ENCODE results near the gene SNX9.
A peak's percentile ranks its signal among the peaks of the same experiment; 100 is the strongest.

Gene SNX9

DNA sequence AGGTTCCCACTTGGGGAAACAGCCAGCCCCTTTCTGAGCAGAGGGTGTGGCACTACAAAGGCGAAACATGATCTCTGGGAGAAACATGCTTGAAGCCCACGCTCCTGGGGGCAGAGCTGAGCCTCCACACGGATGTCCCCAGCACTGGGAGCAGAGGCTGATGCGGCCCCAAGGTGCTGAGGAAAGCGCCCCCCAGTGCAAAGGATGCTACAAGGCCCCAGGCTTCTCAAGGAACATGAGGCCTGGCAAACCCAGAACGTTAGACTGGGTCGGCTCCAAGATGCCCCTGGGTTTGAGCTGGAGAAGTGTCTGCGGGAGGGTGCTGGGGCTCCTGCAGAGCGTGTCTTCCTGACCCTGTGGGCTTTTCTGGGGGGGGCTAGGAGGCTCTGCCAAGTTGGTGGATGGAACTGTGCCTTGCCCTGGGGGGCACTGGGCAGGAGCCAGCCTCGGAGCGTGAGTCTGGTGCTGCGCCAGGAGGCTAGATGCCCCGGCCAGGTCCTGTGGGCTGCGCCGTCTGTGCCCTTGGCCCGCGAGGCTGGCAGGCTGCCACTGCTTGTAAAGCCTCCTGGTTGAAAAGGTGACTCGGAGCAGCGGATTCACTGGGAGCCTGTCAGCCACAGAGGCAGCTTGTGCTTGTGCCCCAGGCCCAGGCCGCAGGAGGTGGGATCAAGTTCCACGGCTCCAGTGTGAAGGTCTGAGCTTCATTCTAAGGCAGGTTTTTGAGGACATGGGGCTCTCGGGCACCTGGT, 166.7 kb downstream of the SNX9 start:
- Mint-ChIP-seq H3K4me3 (no peak overlapping the region), H3K4me1 (peaks cover 68% of the 10 kb centered on the region), H3K27ac (peak overlapping the region in 2 of 3 experiments; percentile 63 to 69), H3K36me3 (ENCODE audit: low read depth) (peaks cover 3% of the 10 kb centered on the region), H3K27me3 (ENCODE audit: low read depth) (no peaks in the 10 kb centered on the region), H3K9me3 (no peaks in the 10 kb centered on the region)
- TF ChIP-seq, protein P1, sequence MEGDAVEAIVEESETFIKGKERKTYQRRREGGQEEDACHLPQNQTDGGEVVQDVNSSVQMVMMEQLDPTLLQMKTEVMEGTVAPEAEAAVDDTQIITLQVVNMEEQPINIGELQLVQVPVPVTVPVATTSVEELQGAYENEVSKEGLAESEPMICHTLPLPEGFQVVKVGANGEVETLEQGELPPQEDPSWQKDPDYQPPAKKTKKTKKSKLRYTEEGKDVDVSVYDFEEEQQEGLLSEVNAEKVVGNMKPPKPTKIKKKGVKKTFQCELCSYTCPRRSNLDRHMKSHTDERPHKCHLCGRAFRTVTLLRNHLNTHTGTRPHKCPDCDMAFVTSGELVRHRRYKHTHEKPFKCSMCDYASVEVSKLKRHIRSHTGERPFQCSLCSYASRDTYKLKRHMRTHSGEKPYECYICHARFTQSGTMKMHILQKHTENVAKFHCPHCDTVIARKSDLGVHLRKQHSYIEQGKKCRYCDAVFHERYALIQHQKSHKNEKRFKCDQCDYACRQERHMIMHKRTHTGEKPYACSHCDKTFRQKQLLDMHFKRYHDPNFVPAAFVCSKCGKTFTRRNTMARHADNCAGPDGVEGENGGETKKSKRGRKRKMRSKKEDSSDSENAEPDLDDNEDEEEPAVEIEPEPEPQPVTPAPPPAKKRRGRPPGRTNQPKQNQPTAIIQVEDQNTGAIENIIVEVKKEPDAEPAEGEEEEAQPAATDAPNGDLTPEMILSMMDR (IDR thresholded peaks at IDR 0.05; ENCODE audit: unreplicated experiment in 3 of 3), result no peak

DNA sequence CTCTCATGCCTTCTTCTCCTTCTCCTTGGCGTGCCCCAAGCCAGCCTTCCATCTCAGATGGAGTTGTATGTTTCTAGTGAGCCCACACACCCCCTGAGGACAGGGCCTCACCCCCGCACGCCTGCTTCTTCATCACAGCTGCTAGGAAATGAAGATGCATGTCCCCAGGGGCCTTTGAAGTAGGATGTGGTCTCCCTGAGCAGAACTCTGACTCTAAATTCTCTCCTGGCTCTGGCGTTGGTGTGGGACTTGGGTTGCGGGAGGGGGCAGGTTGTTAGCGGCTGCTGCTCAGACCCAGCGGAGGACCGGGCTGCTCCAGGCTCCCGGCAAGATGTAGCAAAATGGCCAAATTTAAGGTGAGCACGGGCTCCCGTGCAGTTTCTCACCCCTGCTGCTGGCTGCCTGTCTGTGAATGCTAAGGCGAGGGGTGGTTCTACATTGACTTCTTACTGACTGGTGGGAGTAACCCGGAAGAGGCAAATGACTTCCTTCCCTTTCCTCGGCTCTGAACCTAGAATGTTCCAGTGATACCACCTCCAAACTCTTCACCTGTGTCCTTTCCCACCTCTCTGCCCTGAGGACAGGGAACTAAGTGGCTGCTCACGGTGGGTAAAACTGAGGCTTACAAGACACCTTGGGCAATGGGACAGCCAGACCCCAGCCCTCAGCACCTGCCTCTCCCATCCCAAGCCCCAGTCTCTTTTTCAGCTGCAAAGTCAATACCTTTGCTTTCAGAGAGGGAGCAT, 167.4 kb downstream of the SNX9 start:
- TF ChIP-seq, protein P1 (IDR thresholded peaks at IDR 0.05; ENCODE audit: unreplicated experiment in 3 of 3), result no peak
- H3K9me3 Mint-ChIP-seq, result no peaks in the 10 kb centered on the region
- peaks cover 3% of the 10 kb centered on the region for H3K36me3 Mint-ChIP-seq (ENCODE audit: low read depth)

DNA sequence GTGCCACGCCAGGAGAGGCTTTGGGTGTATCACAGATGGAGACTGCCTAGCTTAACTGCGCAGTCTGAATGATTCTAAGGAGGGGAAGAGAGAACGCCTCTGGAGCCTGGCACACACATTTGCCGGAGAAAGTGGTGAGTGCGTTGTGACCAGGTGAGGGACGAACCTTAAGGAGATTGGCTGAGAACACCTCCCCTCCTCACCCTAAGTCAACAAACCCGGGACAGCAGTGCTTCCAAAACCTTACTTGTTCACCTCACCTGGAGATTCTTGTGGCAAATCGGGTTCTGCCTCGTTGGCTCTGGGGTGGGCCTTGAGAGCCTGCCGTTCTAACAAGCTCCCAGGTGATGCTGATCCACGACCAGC, 168.0 kb downstream of the SNX9 start:
- Mint-ChIP-seq H3K9me3 (no peaks in the 10 kb centered on the region), H3K27ac (peak overlapping the region in 2 of 3 experiments; percentile 41 to 60), H3K4me3 (no peak overlapping the region), H3K36me3 (ENCODE audit: low read depth) (peaks cover 3% of the 10 kb centered on the region), H3K4me1 (peaks cover 64% of the 10 kb centered on the region), H3K27me3 (ENCODE audit: low read depth) (no peaks in the 10 kb centered on the region)
- TF ChIP-seq, protein P1 (IDR thresholded peaks at IDR 0.05; ENCODE audit: unreplicated experiment in 3 of 3), result no peak

More for the DNA sequence above, 167.4 kb downstream of the SNX9 start:
- Mint-ChIP-seq H3K27me3 (ENCODE audit: low read depth) (no peaks in the 10 kb centered on the region), H3K4me1 (peaks cover 68% of the 10 kb centered on the region), H3K4me3 (no peak overlapping the region), H3K27ac (peak overlapping the region in 2 of 3 experiments; percentile 42 to 44)

DNA sequence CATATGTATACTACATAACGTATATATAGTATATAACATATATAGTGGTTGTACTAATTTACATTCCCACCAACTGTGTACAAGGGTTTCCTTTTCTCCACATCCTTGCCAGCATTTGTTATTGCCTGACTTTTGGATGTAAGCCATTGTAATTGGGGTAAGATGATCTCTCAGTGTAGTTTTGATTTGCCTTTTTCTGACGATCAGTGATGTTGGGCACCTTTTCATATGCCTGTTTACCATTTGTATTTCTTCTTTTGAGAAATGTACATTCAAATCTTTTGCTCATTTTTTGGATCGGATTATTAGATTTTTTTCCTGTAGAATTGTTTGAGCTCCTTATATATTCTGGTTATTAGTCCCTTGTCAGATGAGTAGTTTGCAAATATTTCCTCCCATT, 170.0 kb downstream of the SNX9 start:
- Mint-ChIP-seq H3K4me1 (peaks cover 80% of the 10 kb centered on the region), H3K9me3 (no peaks in the 10 kb centered on the region), H3K36me3 (ENCODE audit: low read depth) (peaks cover 3% of the 10 kb centered on the region), H3K27me3 (ENCODE audit: low read depth) (no peaks in the 10 kb centered on the region), H3K27ac (peak overlapping the region in 1 of 3 experiments; percentile 65), H3K4me3 (no peak overlapping the region)
- TF ChIP-seq, protein P1 (IDR thresholded peaks at IDR 0.05; ENCODE audit: unreplicated experiment in 3 of 3), result no peak

DNA sequence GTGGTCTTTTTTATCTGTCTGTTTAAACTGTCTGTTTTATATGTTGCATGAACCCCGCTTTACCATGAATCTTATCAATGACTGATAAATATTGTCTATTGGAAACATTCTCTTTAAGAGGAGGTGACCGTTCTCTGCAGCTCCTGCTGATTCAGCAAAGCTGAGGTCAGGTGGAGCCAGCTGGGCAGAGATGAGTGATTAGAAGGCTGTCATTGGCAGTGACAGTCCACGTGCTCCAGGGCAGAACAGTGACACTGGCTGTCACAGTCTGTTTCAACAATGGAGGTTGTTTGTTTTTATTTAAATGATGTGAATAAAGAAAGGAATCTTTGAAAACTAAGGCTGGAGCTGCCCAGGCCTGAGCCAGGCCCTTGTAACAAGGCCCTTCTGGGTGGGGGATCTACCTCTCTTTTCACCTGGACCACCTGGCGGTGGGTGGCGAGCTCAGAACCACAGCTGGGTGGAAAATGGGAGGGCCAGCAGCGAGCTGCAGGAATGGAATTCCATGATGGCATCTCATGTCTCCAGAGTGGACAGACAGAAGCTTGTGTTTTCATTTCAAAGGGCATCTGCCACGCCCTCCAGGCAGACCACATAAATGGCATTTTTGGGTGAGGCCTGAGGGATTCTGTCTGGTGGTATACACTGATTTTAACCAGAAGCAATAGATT, 171.2 kb downstream of the SNX9 start:
- no peaks in the 10 kb centered on the region for H3K27me3 Mint-ChIP-seq (ENCODE audit: low read depth)
- TF ChIP-seq, protein P1 (IDR thresholded peaks at IDR 0.05; ENCODE audit: unreplicated experiment in 3 of 3), result no peak
- no peaks in the 10 kb centered on the region for H3K9me3 Mint-ChIP-seq

More for the DNA sequence above, 171.2 kb downstream of the SNX9 start:
- Mint-ChIP-seq H3K4me1 (peaks cover 80% of the 10 kb centered on the region), H3K4me3 (peak overlapping the region in 1 of 3 experiments; percentile 4), H3K36me3 (ENCODE audit: low read depth) (peaks cover 3% of the 10 kb centered on the region), H3K27ac (peak overlapping the region; percentile 20 to 78 (median 54))

Measured in nephron (organoid).